ENCODE results near the gene BTG2.

DNA sequence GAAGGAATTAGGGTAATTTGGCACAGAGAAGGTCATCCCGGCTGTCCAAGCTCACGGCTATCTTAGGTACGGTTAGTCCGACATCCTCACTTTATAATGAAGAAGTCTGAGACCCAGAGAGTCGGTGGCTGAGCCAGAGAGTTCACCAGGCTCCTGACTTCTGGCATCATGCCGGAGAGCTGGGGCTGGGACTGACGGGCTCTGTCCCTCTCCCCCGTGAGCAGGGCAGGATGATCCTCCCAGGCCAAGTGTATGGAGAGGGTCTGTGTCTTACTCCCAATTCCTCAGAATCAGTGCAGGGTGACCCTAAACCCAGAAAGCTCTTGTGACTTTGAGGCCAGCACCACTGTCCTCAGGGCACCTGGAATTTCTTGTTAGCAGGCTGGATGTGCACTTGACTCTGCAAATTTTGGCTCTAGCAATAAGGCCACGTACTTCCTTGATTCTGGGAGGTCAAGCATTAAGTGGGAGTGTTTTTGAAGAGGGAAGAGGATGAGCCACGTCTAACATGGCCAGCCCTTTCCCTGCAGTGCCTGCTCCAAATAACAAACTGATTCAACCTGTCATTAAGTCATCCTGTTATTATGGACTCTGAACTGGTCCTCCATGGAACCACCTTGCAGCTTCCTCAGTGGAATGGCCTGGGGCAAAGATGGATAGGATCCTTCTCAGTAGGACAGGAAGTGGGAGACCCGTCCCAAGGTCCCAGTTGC lies 20.8 kb upstream of the BTG2 start:
- TF ChIP-seq, protein P1, sequence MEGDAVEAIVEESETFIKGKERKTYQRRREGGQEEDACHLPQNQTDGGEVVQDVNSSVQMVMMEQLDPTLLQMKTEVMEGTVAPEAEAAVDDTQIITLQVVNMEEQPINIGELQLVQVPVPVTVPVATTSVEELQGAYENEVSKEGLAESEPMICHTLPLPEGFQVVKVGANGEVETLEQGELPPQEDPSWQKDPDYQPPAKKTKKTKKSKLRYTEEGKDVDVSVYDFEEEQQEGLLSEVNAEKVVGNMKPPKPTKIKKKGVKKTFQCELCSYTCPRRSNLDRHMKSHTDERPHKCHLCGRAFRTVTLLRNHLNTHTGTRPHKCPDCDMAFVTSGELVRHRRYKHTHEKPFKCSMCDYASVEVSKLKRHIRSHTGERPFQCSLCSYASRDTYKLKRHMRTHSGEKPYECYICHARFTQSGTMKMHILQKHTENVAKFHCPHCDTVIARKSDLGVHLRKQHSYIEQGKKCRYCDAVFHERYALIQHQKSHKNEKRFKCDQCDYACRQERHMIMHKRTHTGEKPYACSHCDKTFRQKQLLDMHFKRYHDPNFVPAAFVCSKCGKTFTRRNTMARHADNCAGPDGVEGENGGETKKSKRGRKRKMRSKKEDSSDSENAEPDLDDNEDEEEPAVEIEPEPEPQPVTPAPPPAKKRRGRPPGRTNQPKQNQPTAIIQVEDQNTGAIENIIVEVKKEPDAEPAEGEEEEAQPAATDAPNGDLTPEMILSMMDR (IDR thresholded peaks at IDR 0.05) = no peak
- TF ChIP-seq POLR2AphosphoS5 (IDR thresholded peaks at IDR 0.05) = no peak
- TF ChIP-seq POLR2A (IDR thresholded peaks at IDR 0.05) = no peak
- no peak for TF ChIP-seq EP300 (IDR thresholded peaks at IDR 0.05)
